Left colon (tissue), 2 donors: ENCODE data around the gene NTNG1. TPM values are rescaled to one million over a fixed set of nuclear protein-coding genes. Genes with fewer than 3 reads are reported as not detected.
A peak's percentile ranks its signal among the peaks of the same experiment; 100 is the strongest.
"Not testable (repeated sequence)": the region's sequence is repeated elsewhere in the genome, so short reads cannot be mapped to it uniquely, and the experiment has no call there.

Source experiments
- ATAC-seq: fragments of 200-7000 bp; cut with Tn5 transposase; one replicate; pipeline ENCODE4 v1.9.1; 2020; ENCODE audit warnings: mild to moderate bottlenecking, moderate library complexity
- DNase-seq, 2 donors: peaks; one replicate each; pipeline ENCODE4 v3.0.0-alpha.2; 2020
- intact Hi-C, 2 donors: fragments of 100-400 bp; cut with DNase I in 1 of 2; cut with micrococcal nuclease in 1 of 2; formaldehyde crosslinking; loops; one replicate each; pipeline versions ENCODE4 v1.11.2 to v1.14.0; 2022; cut with DNase I, micrococcal nuclease
- total RNA-seq, 2 donors: library from RNA; stranded (reverse); fragmentation: NEBNext Ultra II Directional; extraction: Animal tissue kit (Norgen Biotek cat#: 25700); gene quantifications; one replicate each; pipeline ENCODE4 v1.2.1, GENCODE V29; 2021
- donor health status: DM: no; HTN: no; CAD: no.
- donor health status: DM: yes; HTN: yes; CAD: no.

Gene NTNG1
- total RNA-seq, 2 donors from 2014 or later: 0.09 to 1.2 TPM

DNA sequence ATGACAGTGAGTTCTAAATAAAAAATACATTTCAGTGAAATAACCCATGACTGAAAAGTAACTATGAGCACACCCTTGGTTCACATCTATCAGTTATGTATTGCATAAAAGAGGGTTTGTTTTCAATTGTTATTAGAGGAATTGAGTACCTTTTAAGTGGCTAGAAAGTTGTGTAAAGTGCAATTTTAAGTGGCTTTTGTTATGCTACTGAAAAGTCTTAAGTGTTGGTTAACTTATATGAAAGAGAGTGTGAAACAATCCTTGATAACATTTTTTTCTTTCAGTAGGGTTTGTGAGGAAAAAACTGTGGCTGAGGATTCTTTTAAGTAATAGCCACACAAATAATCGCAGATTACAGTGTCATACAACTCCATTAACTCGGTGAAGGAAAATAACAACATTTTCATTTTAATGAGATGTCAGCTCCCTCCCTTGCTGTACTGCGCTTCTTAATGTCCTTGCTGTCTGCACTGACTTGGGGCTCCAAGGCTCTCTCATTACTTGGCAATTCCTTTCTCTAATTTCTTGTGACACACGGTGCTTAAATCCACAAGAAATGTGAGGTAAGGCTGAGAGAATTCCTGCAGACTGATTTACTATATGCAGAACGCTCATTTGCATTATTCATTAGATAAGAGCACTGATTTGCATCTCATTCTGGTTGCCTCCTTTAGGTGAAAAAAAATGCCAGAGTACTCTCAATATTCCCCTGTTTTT lies 40.6 kb downstream of the NTNG1 start:
- no peak for DNase-seq
- ATAC-seq: no peak
- intact Hi-C loops: no loop called here

GRCh38 chr1:107183011-107183410 lies 42.2 kb downstream of the NTNG1 start:
- DNase-seq: no peak
- no peak for ATAC-seq
- intact Hi-C loops: no loop called here

DNA sequence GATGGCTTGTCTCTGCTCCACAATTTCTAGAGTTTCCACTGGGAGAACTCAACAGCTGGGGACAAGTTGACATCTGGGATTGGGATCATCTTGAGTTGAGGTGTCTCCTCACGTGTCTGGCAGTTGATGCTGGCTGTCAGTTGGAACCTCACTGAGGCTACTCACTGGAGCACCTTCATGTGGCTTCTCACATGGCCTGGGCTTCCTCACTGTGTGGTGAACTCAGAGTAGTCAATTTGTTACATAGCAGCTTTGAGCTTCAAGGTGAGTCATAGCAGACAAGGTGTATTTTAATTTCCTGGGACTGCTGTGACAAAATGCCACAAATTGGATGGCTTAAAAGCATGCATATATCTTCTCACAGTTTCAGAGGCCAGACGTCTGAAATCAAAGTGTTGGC lies 44.0 kb downstream of the NTNG1 start:
- DNase-seq: no peak
- intact Hi-C loops: no loop called here
- no peak for ATAC-seq

GRCh38 chr1:107187399-107187798 lies 46.6 kb downstream of the NTNG1 start:
- intact Hi-C loops: no loop called here
- DNase-seq: no peak

DNA sequence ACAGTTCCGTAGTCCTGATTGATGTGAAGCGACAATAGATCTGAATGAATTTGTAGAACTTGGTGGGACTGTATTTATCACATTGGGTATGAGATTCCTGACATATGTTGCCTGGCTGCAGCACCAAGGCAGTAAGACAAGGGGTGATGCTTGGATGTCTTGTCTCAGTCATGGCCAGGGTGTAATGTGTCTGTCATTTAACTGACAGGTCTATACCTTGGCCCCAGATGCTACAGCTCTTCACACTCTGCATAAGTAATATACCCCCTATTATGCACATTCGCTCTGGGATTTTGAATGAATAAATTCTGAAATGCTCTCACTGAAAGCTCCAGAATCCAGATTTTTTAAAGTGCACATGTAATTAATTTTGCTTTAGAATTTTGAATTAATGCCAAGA lies 47.3 kb downstream of the NTNG1 start:
- DNase-seq (no peak), ATAC-seq (no peak)
- intact Hi-C loops: no loop called here

More at GRCh38 chr1:107187399-107187798, 46.6 kb downstream of the NTNG1 start:
- no peak for ATAC-seq

DNA sequence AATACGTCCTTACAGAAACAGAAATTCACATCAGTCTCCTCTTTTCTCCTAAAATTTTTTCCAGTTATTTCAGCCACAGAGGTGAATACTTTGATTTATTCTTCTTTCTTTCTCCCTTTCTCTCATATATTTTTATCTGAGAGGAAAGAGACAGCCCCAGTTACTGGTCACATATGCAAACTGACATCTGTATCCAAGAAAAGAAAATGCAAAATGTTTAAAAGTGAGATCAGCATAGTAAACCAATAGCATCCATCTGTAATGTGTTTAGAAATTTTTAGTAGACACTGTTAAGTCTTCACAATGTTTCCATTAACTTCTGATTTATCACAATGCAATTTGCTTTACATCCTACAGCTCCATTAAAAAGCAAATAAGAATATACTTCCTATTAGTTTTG lies 53.5 kb downstream of the NTNG1 start:
- no peak for DNase-seq
- intact Hi-C loops: no loop called here
- ATAC-seq: no peak

DNA sequence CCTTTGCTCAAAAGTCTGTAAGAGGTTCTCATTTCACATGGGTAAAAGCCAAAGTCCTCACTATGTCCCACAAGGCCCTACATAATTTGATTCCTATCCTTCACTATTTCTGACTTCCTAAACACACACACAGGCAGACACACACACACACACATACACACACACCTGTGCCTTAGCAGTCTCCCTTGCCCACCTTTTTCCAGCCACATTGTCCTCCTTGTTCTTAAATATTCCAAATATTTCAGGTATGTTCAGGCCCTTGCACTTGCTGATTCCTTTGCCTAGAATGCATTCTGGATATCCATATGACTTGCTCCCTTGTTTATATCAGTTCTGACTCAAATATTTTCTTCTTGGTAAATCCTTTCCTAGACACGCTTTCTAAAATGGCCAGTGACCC lies 54.6 kb downstream of the NTNG1 start:
- ATAC-seq: no peak
- intact Hi-C loops: no loop called here
- no peak for DNase-seq

DNA sequence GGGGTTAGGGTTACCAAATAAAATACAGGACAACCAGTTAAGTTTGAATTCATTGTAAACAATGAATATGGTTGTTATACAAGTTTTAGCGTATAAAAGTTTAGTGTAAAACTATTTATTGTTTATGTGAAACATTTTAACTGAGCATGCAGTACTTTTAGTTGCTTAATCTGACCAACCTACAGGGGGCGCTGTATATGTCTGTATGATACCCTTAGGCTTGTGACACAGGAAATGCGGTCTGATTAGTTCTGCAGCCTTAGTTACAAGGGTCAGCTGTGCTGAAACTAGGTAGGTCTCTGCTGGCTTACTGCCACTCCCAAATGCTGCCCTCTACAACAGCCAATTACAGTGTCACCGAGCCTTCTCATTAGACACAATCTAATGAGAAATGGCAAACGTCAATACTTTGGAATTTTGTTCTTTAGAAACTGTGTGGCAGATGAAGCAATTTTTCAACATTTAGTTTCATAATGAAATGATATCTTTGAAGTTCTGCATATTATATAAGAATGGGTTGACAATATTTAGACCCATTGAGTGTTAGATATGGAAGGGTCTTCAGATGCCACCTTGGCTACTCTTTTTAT lies 56.2 kb downstream of the NTNG1 start:
- intact Hi-C loops: no loop called here
- ATAC-seq: no peak
- DNase-seq: peak in 1 of 2 donors; percentile 7

- ATAC-seq (no peak), DNase-seq (no peak)
- intact Hi-C loops: no loop called here
Observed at GRCh38 chr1:107198561-107198960, 57.7 kb downstream of the NTNG1 start.

DNA sequence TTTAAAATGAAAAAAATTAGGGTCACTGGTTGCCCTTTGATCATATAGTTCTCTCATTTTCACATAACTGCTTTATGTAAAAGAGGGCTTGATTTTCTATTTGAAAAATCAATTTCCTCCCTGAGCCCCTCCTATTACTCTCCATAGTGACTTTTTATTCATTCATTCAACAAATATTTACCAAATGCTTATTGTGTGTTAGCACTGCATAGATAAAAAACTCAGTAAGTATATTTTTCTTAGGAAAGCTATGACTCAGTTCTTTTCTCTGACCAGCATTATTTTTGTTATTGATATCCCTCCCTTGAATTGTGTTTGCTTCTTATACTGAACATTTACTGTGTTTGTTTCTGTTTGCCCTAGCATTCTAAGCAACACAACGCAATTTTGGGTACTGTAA lies 59.8 kb downstream of the NTNG1 start:
- intact Hi-C loops: no loop called here
- DNase-seq: no peak
- no peak for ATAC-seq

DNA sequence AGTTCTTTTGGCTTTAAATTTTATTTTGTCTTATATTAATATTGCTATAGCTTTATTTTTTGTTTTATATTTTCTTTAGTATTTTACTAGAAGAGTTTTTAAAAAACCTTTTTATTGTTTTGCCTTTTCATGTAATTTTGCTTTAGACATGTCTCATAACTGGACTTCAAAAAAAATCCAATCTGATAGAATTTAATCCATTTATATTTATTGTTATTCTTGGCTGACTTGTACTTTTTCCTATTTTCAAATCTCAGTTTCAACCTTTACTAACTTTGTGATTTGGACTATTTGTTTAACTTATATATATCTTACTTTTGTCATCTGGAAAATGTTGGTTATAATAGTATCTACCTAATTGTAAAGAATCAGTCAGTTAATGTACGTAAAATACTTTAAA lies 61.2 kb downstream of the NTNG1 start:
- intact Hi-C loops: no loop called here
- DNase-seq (no peak), ATAC-seq (no peak)

GRCh38 chr1:107213225-107213624 lies 72.4 kb downstream of the NTNG1 start:
- intact Hi-C loops: no loop called here
- no peak for DNase-seq
- no peak for ATAC-seq

GRCh38 chr1:107220036-107220435 lies 79.2 kb downstream of the NTNG1 start:
- intact Hi-C loops: no loop called here
- no peak for DNase-seq
- ATAC-seq: no peak

- intact Hi-C loops: no loop called here
- DNase-seq (no peak), ATAC-seq (peak; percentile 51)
Observed at GRCh38 chr1:107225706-107226105, 84.9 kb downstream of the NTNG1 start.

GRCh38 chr1:107228704-107229371 lies 88.0 kb downstream of the NTNG1 start:
- intact Hi-C loops: no loop called here
- ATAC-seq: no peak

GRCh38 chr1:107229711-107230110 lies 88.9 kb downstream of the NTNG1 start:
- intact Hi-C loops: no loop called here
- ATAC-seq: no peak
- no peak for DNase-seq

More at GRCh38 chr1:107228704-107229371, 88.0 kb downstream of the NTNG1 start:
- DNase-seq: no peak

DNA sequence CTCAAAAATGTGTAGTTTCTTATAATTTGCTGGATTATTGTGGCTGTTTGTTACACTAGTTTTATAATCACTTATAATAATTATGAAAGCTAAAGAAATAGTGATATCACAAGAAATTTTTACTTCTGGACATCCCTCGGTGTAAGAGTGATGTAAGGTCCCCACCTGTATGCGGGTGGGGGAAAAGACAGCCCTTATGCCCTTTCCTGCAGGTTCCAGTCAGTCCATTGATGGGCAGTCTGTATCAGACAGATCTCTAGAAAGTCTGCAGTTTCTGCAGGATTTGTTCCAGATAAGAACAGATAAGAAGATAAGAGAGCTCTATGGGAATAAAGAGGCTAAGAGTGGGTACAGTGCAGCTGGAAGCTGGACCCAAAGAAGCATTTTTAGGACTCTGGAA lies 89.3 kb downstream of the NTNG1 start:
- DNase-seq (no peak), ATAC-seq (no peak)
- intact Hi-C loops: no loop called here

- ATAC-seq: no peak
- intact Hi-C loops: no loop called here
- no peak for DNase-seq
Observed at GRCh38 chr1:107231291-107231690, 90.5 kb downstream of the NTNG1 start.

- ATAC-seq: no peak
- intact Hi-C loops: no loop called here
Observed at GRCh38 chr1:107232426-107232825, 91.6 kb downstream of the NTNG1 start.

GRCh38 chr1:107236760-107237159 lies 95.9 kb downstream of the NTNG1 start:
- DNase-seq, intact Hi-C loops, ATAC-seq: not testable (repeated sequence)

More at GRCh38 chr1:107232426-107232825, 91.6 kb downstream of the NTNG1 start:
- no peak for DNase-seq
